Activated CD4-positive, alpha-beta T cell treated with anti-CD3 and anti-CD28 coated beads, Interleukin-2, amount 10 ng/mL, durations not matched to agents 7 days and 5 days (primary cell): ENCODE results near the gene TNFAIP8L1. TPM values are rescaled to one million over a fixed set of nuclear protein-coding genes. Genes with fewer than 3 reads are reported as not detected.
"Not testable (repeated sequence)": the region's sequence is repeated elsewhere in the genome, so short reads cannot be mapped to it uniquely, and the experiment has no call there.

Source experiments
- CTCF ChIA-PET: fragments of 350-600 bp; sonication (Branson Sonifier 250); formaldehyde crosslinking; loops from one replicate; lab custom pipeline; 2021; ENCODE audit warnings: antibody characterized with exemption; lab: Charles Lee
- POLR2A ChIA-PET: fragments of 350-600 bp; sonication (Branson Sonifier 250); formaldehyde crosslinking; loops from one replicate; lab custom pipeline; 2021; ENCODE audit warnings: antibody characterized with exemption; lab: Charles Lee
- DNase-seq: peaks from one replicate; pipeline ENCODE4 v3.0.0-alpha.2; 2020
- H3K27ac Mint-ChIP-seq: one replicate; pipeline ENCODE4 v1.8.0; 2021; ENCODE audit warnings: mild to moderate bottlenecking, moderate library complexity, mixed read lengths
- H3K27me3 Mint-ChIP-seq: one replicate; pipeline ENCODE4 v1.8.0; 2021; ENCODE audit warnings: mixed read lengths
- H3K36me3 Mint-ChIP-seq: one replicate; pipeline ENCODE4 v1.8.0; 2021; ENCODE audit warnings: low read depth, mixed read lengths
- H3K4me1 Mint-ChIP-seq: one replicate; pipeline ENCODE4 v1.8.0; 2021; ENCODE audit warnings: mixed read lengths
- H3K4me3 Mint-ChIP-seq: one replicate; pipeline ENCODE4 v1.8.0; 2021; ENCODE audit warnings: mild to moderate bottlenecking, moderate library complexity, mixed read lengths
- H3K9me3 Mint-ChIP-seq: one replicate; pipeline ENCODE4 v1.8.0; 2021; ENCODE audit warnings: mixed read lengths
- total RNA-seq, 2 experiments: library from RNA; stranded (reverse); gene quantifications; one replicate each; pipeline ENCODE4 v1.2.3, GENCODE V29; 2021

TNFAIP8L1 gene
- total RNA-seq, 2 experiments from 2014 or later = 19.6 to 21.9 TPM

DNA sequence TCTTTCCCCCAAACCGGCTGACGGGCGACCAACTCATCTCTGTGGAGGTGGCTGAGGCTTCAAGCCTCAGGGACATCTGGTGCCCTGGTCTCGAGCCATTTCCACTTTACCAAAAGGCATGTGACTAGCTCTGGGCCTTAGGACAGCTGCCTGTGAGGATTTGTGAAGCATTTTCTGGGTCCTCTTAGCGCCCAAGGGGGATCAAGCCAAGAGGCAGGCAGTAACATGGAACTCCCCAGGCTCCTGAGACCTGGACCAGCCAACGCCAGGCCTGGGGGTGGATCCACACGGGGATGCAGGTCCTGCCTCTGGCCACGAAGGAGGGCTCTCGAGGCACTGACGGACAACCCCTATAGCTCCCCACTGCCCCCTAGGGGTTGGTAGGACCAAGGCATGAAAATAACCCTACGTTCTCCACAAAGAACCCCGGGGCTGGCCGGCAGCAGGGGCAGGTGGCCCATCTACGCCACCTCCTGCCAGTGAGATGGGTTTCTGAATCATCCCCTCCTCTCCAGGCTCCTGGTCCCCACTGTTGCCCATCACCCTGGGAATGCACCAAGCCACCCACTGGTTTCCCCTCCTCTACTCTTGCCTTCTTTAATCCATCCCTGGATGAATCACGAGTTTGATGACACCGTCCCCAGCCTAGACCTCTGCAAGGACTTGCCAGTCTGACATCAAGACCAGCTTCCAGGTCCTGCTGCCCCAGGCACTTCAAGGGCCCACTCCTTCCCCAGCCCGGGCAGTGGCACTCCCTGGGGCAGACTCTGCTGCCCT is 37.8 kb downstream of the TNFAIP8L1 start:
- Mint-ChIP-seq H3K9me3 (no peaks in the 10 kb centered on the region), H3K36me3 (peaks cover 11% of the 10 kb centered on the region), H3K27me3 (no peaks in the 10 kb centered on the region), H3K4me3 (no peak overlapping the region), H3K27ac (no peak overlapping the region), H3K4me1 (no peaks in the 10 kb centered on the region)
- CTCF ChIA-PET = interaction anchor here (0.9 kb wide), 1 partner anchor 12 kb away, joined by 3 read pairs; no protein-coding TSS in a partner anchor
- DNase-seq = peak; percentile 24
- POLR2A ChIA-PET = no interaction called here

DNA sequence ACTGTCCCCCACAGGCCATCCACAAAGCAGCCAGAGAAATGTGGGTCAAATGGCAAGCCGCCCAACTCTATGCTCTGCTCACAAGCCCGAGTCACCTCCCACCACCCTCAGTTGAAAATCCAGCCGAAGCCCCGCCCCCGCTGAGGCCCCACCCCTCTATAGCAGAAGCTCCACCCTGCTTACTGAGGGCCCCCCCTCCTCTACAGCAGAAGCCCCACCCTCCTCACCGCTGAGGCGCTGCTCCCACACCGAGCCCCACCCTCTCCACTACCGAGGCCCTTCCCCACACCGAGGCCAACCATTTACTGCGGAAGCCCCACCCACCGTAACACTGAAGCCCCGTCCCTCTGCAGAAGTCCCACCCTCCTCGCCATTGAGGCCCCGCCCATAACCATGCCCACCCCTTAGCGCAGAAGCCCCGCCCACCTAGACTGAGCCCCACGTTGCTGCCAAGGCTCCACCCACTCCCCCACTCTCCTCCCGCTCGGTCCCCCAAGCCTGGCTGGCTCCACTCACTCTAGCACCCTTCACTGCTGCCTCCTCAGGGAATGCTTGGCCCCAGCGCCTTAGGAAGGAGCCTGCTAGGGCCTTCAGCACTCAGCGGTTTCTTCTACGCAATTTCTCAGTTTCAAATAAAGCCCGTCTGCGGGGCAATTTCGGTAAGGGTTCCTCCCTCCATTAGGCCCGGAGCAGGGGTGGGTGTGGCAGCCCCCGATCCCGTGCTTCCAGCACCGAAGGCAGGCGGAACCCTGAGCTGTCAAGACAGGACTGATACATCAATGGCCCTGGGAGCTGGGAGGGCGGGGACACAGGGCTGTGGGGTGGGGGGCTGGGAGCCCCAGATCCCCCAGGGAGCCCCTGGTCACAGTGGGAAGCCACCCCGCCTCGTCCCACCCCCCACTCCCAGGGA is 39.8 kb downstream of the TNFAIP8L1 start:
- ChIA-PET POLR2A (no interaction called here), CTCF (interaction anchor here (1.7 kb wide), 1 partner anchor 11 kb away, joined by 7 read pairs; no protein-coding TSS in a partner anchor)
- Mint-ChIP-seq H3K27me3 (no peaks in the 10 kb centered on the region), H3K4me3 (no peak overlapping the region), H3K4me1 (no peaks in the 10 kb centered on the region), H3K9me3 (no peaks in the 10 kb centered on the region), H3K36me3 (peaks cover 20% of the 10 kb centered on the region), H3K27ac (no peak overlapping the region)
- DNase-seq = no peak

DNA sequence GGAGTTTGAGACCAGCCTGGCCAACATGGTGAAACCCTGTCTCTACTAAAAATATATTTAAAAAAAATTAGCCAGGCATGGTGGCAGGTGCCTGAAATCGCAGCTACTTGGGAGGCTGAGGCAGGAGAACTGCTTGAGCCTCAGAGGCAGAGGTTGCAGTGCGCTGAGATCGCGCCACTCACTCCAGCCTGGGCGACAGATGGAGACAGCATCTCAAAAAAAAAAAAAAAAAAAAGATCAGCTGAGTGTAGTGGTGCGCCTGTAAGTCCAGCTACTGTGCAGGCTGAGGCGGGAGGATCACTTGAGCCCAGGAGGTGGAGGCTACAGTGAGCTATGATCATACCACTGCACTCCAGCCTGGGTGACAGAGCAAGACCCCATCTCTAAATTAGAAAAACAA is 40.7 kb downstream of the TNFAIP8L1 start:
- H3K4me3 Mint-ChIP-seq, H3K4me1 Mint-ChIP-seq, H3K27ac Mint-ChIP-seq, POLR2A ChIA-PET, H3K27me3 Mint-ChIP-seq, DNase-seq, H3K9me3 Mint-ChIP-seq: not testable (repeated sequence)
- CTCF ChIA-PET = interaction anchor here (0.6 to 1.7 kb wide), 3 partner anchors 10 to 689 kb away, joined by 3 to 7 read pairs (median 4); no protein-coding TSS in a partner anchor
- peaks cover 23% of the 10 kb centered on the region for H3K36me3 Mint-ChIP-seq

GRCh38 chr19:4682417-4683200 is 43.3 kb downstream of the TNFAIP8L1 start:
- no peak for DNase-seq
- Mint-ChIP-seq H3K27me3 (no peaks in the 10 kb centered on the region), H3K36me3 (peaks cover 20% of the 10 kb centered on the region), H3K27ac (no peak overlapping the region), H3K4me1 (no peaks in the 10 kb centered on the region), H3K4me3 (no peak overlapping the region), H3K9me3 (no peaks in the 10 kb centered on the region)
- ChIA-PET POLR2A (no interaction called here), CTCF (no interaction called here)

DNA sequence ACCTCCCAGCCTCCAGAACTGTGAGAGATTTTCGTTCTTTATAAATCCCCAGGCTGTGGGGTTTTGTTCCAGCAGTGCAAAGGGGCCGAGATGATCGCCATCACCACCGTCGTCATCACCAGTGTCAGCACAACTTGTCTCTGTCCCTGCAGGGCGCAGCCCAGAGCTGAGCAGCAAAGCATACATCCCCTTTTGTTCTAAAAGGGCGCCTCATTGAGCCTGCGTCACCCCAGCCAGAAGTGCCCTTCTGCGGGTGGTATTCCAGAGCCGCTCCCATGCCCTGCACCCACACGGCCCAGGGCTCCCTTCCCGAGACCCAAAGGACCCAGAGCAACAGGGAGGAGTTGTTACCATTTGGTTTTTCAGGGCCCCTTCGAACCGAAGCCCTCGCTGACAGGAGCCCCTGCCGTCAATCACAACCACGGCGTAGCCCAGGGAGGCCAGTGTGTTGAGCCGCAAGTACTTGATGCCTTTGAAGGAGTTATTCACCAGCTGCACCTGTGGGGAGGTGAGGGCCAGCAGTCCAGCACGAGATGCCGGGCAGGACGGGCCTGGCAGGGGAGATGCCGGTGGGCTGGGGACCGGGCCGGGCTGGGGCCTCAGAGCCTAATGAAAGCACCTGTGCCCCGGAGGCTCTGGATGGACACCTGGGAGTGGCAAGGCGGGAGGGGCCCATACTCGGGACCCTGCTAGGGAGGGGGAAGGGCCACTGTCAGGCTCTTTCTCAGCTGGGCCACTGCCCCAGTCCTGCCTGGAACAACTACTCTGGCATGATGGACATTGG is 45.2 kb downstream of the TNFAIP8L1 start:
- ChIA-PET POLR2A (no interaction called here), CTCF (no interaction called here)
- H3K9me3 Mint-ChIP-seq = no peaks in the 10 kb centered on the region
- no peak for DNase-seq
- no peak overlapping the region for H3K4me3 Mint-ChIP-seq
- peak overlapping the region; percentile 13 for H3K27ac Mint-ChIP-seq
- H3K4me1 Mint-ChIP-seq = no peaks in the 10 kb centered on the region
- H3K36me3 Mint-ChIP-seq = peaks cover 15% of the 10 kb centered on the region
- H3K27me3 Mint-ChIP-seq = no peaks in the 10 kb centered on the region

DNA sequence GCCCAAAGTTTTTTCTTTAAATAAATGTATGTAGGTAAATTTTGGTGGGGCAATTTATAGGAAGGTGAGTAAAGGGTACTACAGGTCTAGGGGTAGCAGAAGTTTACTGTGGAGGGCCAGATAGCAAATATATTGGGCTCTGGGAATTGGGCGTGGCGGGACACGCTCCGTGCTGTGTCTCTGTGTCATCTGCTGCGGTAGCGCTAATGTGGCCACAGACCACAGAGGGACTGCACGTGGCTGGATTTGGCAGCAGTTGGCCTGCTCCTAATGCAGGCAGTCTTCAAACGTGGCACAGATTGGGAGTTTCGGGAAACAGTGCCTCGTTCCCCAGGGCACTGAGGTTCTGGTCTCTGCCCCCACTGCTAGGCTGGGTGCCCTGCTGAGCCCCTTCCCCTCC is 47.4 kb downstream of the TNFAIP8L1 start:
- H3K36me3 Mint-ChIP-seq = peaks cover 18% of the 10 kb centered on the region
- no peak for DNase-seq
- ChIA-PET POLR2A (no interaction called here), CTCF (no interaction called here)
- no peak overlapping the region for H3K27ac Mint-ChIP-seq
- H3K4me3 Mint-ChIP-seq = no peak overlapping the region
- no peaks in the 10 kb centered on the region for H3K9me3 Mint-ChIP-seq
- no peaks in the 10 kb centered on the region for H3K27me3 Mint-ChIP-seq
- no peaks in the 10 kb centered on the region for H3K4me1 Mint-ChIP-seq

DNA sequence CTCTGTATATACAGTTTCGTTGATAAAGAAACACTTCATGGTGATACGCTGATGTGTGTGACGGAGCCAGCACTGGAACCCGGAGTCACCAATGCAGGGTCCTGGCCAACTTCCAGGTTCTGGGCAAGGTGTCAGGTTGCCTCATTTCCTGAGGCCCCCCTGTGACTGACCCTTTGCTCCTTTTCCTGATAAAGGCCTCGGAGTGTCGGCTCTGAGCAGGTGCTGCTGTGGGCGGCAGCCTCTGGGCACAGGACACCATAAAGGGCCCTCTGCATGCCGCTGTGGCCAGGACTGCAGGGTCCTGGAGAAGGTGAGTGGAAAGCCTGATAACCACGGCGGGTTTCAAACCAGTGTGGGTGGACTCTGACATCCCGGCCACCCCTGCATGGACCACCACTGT is 48.1 kb downstream of the TNFAIP8L1 start:
- no peak overlapping the region for H3K27ac Mint-ChIP-seq
- CTCF ChIA-PET = no interaction called here
- POLR2A ChIA-PET = no interaction called here

DNA sequence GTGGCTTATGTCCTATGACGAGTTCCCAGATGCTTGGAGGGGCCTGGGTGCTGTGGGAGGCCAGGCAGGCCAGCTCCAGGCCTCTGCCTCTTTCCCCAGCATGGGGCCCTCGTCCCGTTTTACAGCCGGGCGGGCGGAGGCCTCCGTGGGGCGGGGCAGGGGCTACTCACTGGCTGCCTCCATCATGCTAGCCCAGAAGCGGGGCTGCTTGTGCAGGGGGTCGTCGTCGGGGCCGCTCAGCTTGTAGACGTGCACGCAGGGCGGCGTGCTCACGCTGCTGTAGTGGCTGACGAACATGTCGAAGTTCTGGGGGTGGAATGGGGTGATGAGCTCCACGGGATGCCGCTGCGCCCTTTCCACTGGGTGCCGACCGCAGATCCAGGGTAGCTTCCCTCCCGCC is 49.3 kb downstream of the TNFAIP8L1 start:
- peaks cover 3% of the 10 kb centered on the region for H3K4me1 Mint-ChIP-seq
- peaks cover 24% of the 10 kb centered on the region for H3K36me3 Mint-ChIP-seq
- no peaks in the 10 kb centered on the region for H3K9me3 Mint-ChIP-seq
- H3K27me3 Mint-ChIP-seq = no peaks in the 10 kb centered on the region
- CTCF ChIA-PET = interaction anchor here (0.6 to 1.3 kb wide), 3 partner anchors 12 to 831 kb away, joined by 3 read pairs; no protein-coding TSS in a partner anchor
- POLR2A ChIA-PET = no interaction called here
- no peak overlapping the region for H3K4me3 Mint-ChIP-seq
- DNase-seq = no peak
- no peak overlapping the region for H3K27ac Mint-ChIP-seq

More for the DNA sequence above, 48.1 kb downstream of the TNFAIP8L1 start:
- DNase-seq = no peak
- Mint-ChIP-seq H3K9me3 (no peaks in the 10 kb centered on the region), H3K4me3 (no peak overlapping the region), H3K4me1 (peaks cover 1% of the 10 kb centered on the region), H3K27me3 (no peaks in the 10 kb centered on the region), H3K36me3 (peaks cover 19% of the 10 kb centered on the region)

GRCh38 chr19:4689403-4689802 is 50.1 kb downstream of the TNFAIP8L1 start:
- Mint-ChIP-seq H3K4me1 (peaks cover 3% of the 10 kb centered on the region), H3K36me3 (peaks cover 23% of the 10 kb centered on the region), H3K27me3 (no peaks in the 10 kb centered on the region), H3K27ac (no peak overlapping the region), H3K9me3 (no peaks in the 10 kb centered on the region), H3K4me3 (no peak overlapping the region)
- POLR2A ChIA-PET = no interaction called here
- no peak for DNase-seq
- CTCF ChIA-PET = interaction anchor here (0.6 to 1.6 kb wide), 4 partner anchors 9 to 832 kb away, joined by 3 to 7 read pairs (median 3); no protein-coding TSS in a partner anchor

- CTCF ChIA-PET = interaction anchor here (1.6 kb wide), 1 partner anchor 10 kb away, joined by 7 read pairs; no protein-coding TSS in a partner anchor
- Mint-ChIP-seq H3K36me3 (peaks cover 26% of the 10 kb centered on the region), H3K27me3 (no peaks in the 10 kb centered on the region), H3K9me3 (no peaks in the 10 kb centered on the region), H3K27ac (no peak overlapping the region), H3K4me3 (no peak overlapping the region), H3K4me1 (peaks cover 3% of the 10 kb centered on the region)
- no peak for DNase-seq
- POLR2A ChIA-PET = no interaction called here
Observed at GRCh38 chr19:4690361-4690760, 51.0 kb downstream of the TNFAIP8L1 start.

GRCh38 chr19:4691373-4691772 is 52.1 kb downstream of the TNFAIP8L1 start:
- no peaks in the 10 kb centered on the region for H3K9me3 Mint-ChIP-seq
- CTCF ChIA-PET = interaction anchor here (0.7 kb wide), 1 partner anchor 504 kb away, joined by 4 read pairs; no protein-coding TSS in a partner anchor
- DNase-seq = no peak
- H3K36me3 Mint-ChIP-seq = peaks cover 28% of the 10 kb centered on the region
- H3K4me1 Mint-ChIP-seq = peaks cover 3% of the 10 kb centered on the region
- POLR2A ChIA-PET = no interaction called here
- H3K4me3 Mint-ChIP-seq = no peak overlapping the region
- no peak overlapping the region for H3K27ac Mint-ChIP-seq
- H3K27me3 Mint-ChIP-seq = no peaks in the 10 kb centered on the region
